H1 (cell line): Measurements from ENCODE around the gene PDPK1. TPM values are rescaled to one million over a fixed set of nuclear protein-coding genes. Genes with fewer than 3 reads are reported as not detected.

Experiments used
- CTCF ChIA-PET: fragments of 300-600 bp; sonication (Branson Sonifier 250); formaldehyde crosslinking; loops from one replicate; lab custom pipeline; 2021; ENCODE audit not compliant: partially characterized antibody; lab: Charles Lee
- POLR2A ChIA-PET: fragments of 300-600 bp; sonication (Branson Sonifier 250); formaldehyde crosslinking; loops from one replicate; lab custom pipeline; 2021; ENCODE audit warnings: inconsistent platforms; ENCODE audit not compliant: partially characterized antibody; lab: Charles Lee
- DNase-seq, 2 experiments: peaks; one replicate each; pipeline versions ENCODE4 v3.0.0 to v3.0.0-alpha.2; 2010 to 2022; ENCODE audit warnings: low spot score in 2 of 2, low read depth in 1 of 2, mixed read lengths in 1 of 2
- FAIRE-seq: peaks from 2 replicates; lab custom pipeline; 2011; peaks lifted over from hg19 to GRCh38; lab: Jason Lieb, UNC
- H2AFZ ChIP-seq: 2 replicates; pipeline ENCODE4 v1.8.1; 2012; ENCODE audit warnings: low read length, inconsistent platforms
- H2AK5ac ChIP-seq: 2 replicates; pipeline ENCODE4 v1.6.1; 2013; ENCODE audit warnings: low read depth, low read length
- H2BK120ac ChIP-seq: replicated peaks from 2 replicates; pipeline ENCODE3; 2013; ENCODE audit warnings: low read depth, low read length, inconsistent platforms
- H2BK12ac ChIP-seq: 2 replicates; pipeline ENCODE4 v1.6.1; 2013; ENCODE audit warnings: low read depth, low read length
- H2BK15ac ChIP-seq: 2 replicates; pipeline ENCODE4 v1.6.1; 2013; ENCODE audit warnings: low read length
- H2BK20ac ChIP-seq: 2 replicates; pipeline ENCODE4 v1.6.1; 2013; ENCODE audit warnings: low read length
- H2BK5ac ChIP-seq: 2 replicates; pipeline ENCODE4 v1.6.1; 2013; ENCODE audit warnings: low read depth, low read length
- H3K14ac ChIP-seq: 2 replicates; pipeline ENCODE4 v1.6.1; 2013; ENCODE audit warnings: inconsistent platforms; ENCODE audit not compliant: insufficient read length
- H3K18ac ChIP-seq: 2 replicates; pipeline ENCODE4 v1.6.1; 2013; ENCODE audit warnings: low read length; ENCODE audit errors: extremely low read depth
- H3K23ac ChIP-seq: 2 replicates; pipeline ENCODE4 v1.6.1; 2013; ENCODE audit warnings: inconsistent platforms; ENCODE audit not compliant: insufficient read length
- H3K23me2 ChIP-seq: 2 replicates; pipeline ENCODE4 v1.6.1; 2013; ENCODE audit warnings: low read depth, low read length
- H3K27ac ChIP-seq: 2 replicates; pipeline ENCODE4 v1.6.1; 2011; ENCODE audit warnings: low read depth, low read length, inconsistent platforms
- H3K27me3 ChIP-seq, 4 experiments: replicated peaks in 1 of 4; 1 replicate in 1 of 4; 2 replicates in 3 of 4; pipeline versions ENCODE4 v1.6.1 to v1.8.1; 2011 to 2013; ENCODE audit warnings: low read length in 3 of 4, mild to moderate bottlenecking in 3 of 4, inconsistent platforms in 2 of 4, mixed read lengths in 2 of 4, moderate library complexity in 1 of 4; ENCODE audit not compliant: control insufficient read depth in 3 of 4, insufficient read depth in 3 of 4; ENCODE audit errors: extremely low read depth in 1 of 4
- H3K36me3 ChIP-seq, 4 experiments: 2 replicates each; pipeline versions ENCODE4 v1.6.1 to v1.8.1; 2011 to 2013; ENCODE audit warnings: mild to moderate bottlenecking in 4 of 4, low read length in 3 of 4, moderate library complexity in 2 of 4, control low read depth in 1 of 4, inconsistent platforms in 1 of 4; ENCODE audit not compliant: insufficient read depth in 4 of 4, control insufficient read depth in 2 of 4
- H3K4ac ChIP-seq: replicated peaks from 2 replicates; pipeline ENCODE3; 2013; ENCODE audit warnings: low read length, low read depth, mixed read lengths, inconsistent platforms; ENCODE audit not compliant: insufficient read length
- H3K4me1 ChIP-seq, 4 experiments: replicated peaks in 1 of 4; 1 replicate in 1 of 4; 2 replicates in 3 of 4; pipeline versions ENCODE4 v1.6.1 to v1.8.1; 2011 to 2013; ENCODE audit warnings: low read length in 3 of 4, inconsistent platforms in 2 of 4, mixed read lengths in 1 of 4; ENCODE audit not compliant: insufficient read depth in 4 of 4, control insufficient read depth in 3 of 4
- H3K4me2 ChIP-seq, 2 experiments: 2 replicates each; pipeline versions ENCODE4 v1.6.1 to v1.8.1; 2011 to 2013; ENCODE audit warnings: low read depth in 2 of 2, low read length in 2 of 2, control low read depth in 1 of 2, inconsistent platforms in 1 of 2, mild to moderate bottlenecking in 1 of 2; ENCODE audit not compliant: insufficient read depth in 1 of 2
- H3K4me3 ChIP-seq, 4 experiments: fragments of 200-600, 300-600 bp in 1 of 4; sonication (generic), shearing (Covaris generic), sonication (Bioruptor Twin) in 1 of 4; 2 replicates each; pipeline versions ENCODE4 v1.5.1 to v1.8.1; 2011 to 2016; ENCODE audit warnings: low read length in 4 of 4, low read depth in 3 of 4, control low read depth in 2 of 4, inconsistent platforms in 2 of 4, mild to moderate bottlenecking in 2 of 4, mixed read lengths in 1 of 4, moderate library complexity in 1 of 4; ENCODE audit not compliant: insufficient read depth in 2 of 4; ENCODE audit errors: extremely low read depth in 1 of 4
- H3K56ac ChIP-seq: replicated peaks from 2 replicates; pipeline ENCODE3; 2013; ENCODE audit warnings: low read depth, mild to moderate bottlenecking, mixed read lengths, low read length, inconsistent platforms; ENCODE audit not compliant: insufficient read length
- H3K79me1 ChIP-seq: 2 replicates; pipeline ENCODE4 v1.6.1; 2013; ENCODE audit warnings: low read depth, low read length, control low read depth
- H3K79me2 ChIP-seq, 2 experiments: 2 replicates each; pipeline versions ENCODE4 v1.6.1 to v1.8.1; 2012 to 2013; ENCODE audit warnings: low read length in 2 of 2, mild to moderate bottlenecking in 2 of 2, inconsistent platforms in 1 of 2; ENCODE audit not compliant: insufficient read depth in 2 of 2, control insufficient read depth in 1 of 2
- H3K9ac ChIP-seq, 4 experiments: replicated peaks in 1 of 4; 1 replicate in 1 of 4; 2 replicates in 3 of 4; pipeline versions ENCODE4 v1.6.1 to v1.8.1; 2011 to 2013; ENCODE audit warnings: low read depth in 3 of 4, low read length in 3 of 4, control low read depth in 2 of 4, mild to moderate bottlenecking in 2 of 4, moderate library complexity in 2 of 4, inconsistent platforms in 1 of 4; ENCODE audit errors: extremely low read depth in 1 of 4
- H3K9me3 ChIP-seq, 2 experiments: 2 replicates each; pipeline versions ENCODE4 v1.6.1 to v1.8.1; 2012 to 2013; ENCODE audit warnings: mild to moderate bottlenecking in 2 of 2, moderate library complexity in 2 of 2, control low read depth in 1 of 2, inconsistent platforms in 1 of 2, low read depth in 1 of 2, low read length in 1 of 2, mixed read lengths in 1 of 2; ENCODE audit not compliant: insufficient read depth in 2 of 2
- H4K20me1 ChIP-seq, 2 experiments: replicated peaks in 1 of 2; 2 replicates each; pipeline versions ENCODE3 to v1.8.1; 2011 to 2013; ENCODE audit warnings: inconsistent platforms in 2 of 2, low read length in 2 of 2, mild to moderate bottlenecking in 1 of 2; ENCODE audit not compliant: insufficient read depth in 2 of 2, control insufficient read depth in 1 of 2
- H4K5ac ChIP-seq: 2 replicates; pipeline ENCODE4 v1.6.1; 2013; ENCODE audit warnings: low read length, low read depth, mixed read lengths, inconsistent platforms; ENCODE audit not compliant: insufficient read length
- H4K8ac ChIP-seq: 2 replicates; pipeline ENCODE4 v1.8.0; 2013; ENCODE audit warnings: mild to moderate bottlenecking, moderate library complexity, low read length, inconsistent platforms; ENCODE audit not compliant: insufficient read depth; ENCODE audit errors: extremely low read depth
- H4K91ac ChIP-seq: replicated peaks from 2 replicates; pipeline ENCODE3; 2013; ENCODE audit warnings: low read length, mixed read lengths, inconsistent platforms; ENCODE audit not compliant: insufficient read length
- EP300 ChIP-seq, 2 experiments: IDR thresholded peaks; 1 replicate in 1 of 2; 2 replicates in 1 of 2; pipeline ENCODE4 v1.6.1; 2011 to 2012; ENCODE audit warnings: low read depth in 2 of 2, low read length in 2 of 2, mild to moderate bottlenecking in 2 of 2, borderline replicate concordance in 1 of 2, inconsistent platforms in 1 of 2, moderate library complexity in 1 of 2
- SUZ12 ChIP-seq: fragments of 200-600 bp; sonication (generic); IDR thresholded peaks from 2 replicates; pipeline ENCODE4 v1.6.1; 2012; ENCODE audit warnings: mild to moderate bottlenecking, inconsistent platforms, low read length, moderate library complexity, mixed read lengths
- TBP ChIP-seq: IDR thresholded peaks from 2 replicates; pipeline ENCODE4 v1.6.1; 2011; ENCODE audit warnings: low read depth, low read length, improper control_type of control experiment
- WGBS, 2 experiments: shearing (Covaris generic) in 1 of 2; methylation state at CpG; one replicate each; pipeline versions ENCODE4 v1.1.6 to v1.1.7; 2013 to 2015; ENCODE audit warnings: low lambda C conversion rate in 2 of 2, mixed read lengths in 2 of 2, inconsistent platforms in 1 of 2, low coverage in 1 of 2, missing lambda C conversion rate in 1 of 2; ENCODE audit not compliant: insufficient replicate concordance in 2 of 2, insufficient coverage in 1 of 2, insufficient read length in 1 of 2; ENCODE audit errors: extremely low coverage in 1 of 2, missing lambda C conversion rate in 1 of 2; 5-methylcytosine and 5-hydroxymethylcytosine counted together
- polyA plus RNA-seq, 7 experiments: library from polyadenylated mRNA; depleted of rRNA in 3 of 7; stranded (reverse) in 5 of 7; unstranded in 2 of 7; fragments of >200 nt in 5 of 7; fragments of 200-250 nt in 2 of 7; gene quantifications; 1 replicate in 5 of 7; 2 replicates in 1 of 7; 4 replicates in 1 of 7; pipeline versions ENCODE4 v1.2.1 to v1.2.3, GENCODE V29; 2011 to 2013; ENCODE audit warnings: missing spikeins in 2 of 7, mixed read lengths in 2 of 7
- total RNA-seq: library from RNA; stranded (reverse); fragmentation: NEBNext Ultra II Directional; extraction: Animal tissue kit (Norgen Biotek cat#: 25700); gene quantifications from 2 replicates; pipeline ENCODE4 v1.2.1, GENCODE V29; 2021

PDPK1 gene
- total and polyA plus RNA-seq, 2 of the 8 experiments (the other 6 are each of a cell fraction or from before 2014, with no cell fraction given) = 17.1 to 27.8 TPM

DNA sequence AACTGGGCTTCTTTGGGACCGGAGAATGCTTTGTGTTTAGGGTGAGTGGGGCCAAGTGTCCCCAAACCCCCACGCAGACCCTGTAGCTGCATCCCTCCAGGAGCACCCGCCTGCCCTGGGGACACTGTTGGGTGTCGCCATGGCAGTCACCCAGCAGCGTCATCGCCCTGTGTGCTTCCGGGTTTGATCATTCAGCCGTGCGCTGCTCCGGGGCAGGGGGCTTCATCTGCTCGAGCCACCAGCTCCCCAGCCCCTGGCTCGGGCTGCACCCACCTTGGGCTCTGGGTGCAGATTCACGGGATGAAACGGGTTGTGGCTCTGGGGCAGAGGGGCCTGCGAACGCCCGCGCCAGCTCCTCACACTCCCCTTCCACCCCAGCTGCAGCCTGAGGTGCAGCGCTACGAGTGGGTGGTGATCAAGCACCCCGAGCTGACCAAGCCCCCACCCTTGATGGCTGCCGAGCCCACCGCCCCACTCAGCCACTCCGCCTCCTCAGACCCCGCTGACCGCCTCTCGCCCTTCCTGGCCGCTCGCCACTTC lies 37.9 kb upstream of the PDPK1 start:
- 97% methylated on average over 11 of the region's 29 CpGs; no CpG with 5 or more reads in 1 of the 2 experiments for WGBS, 2 experiments
- DNase-seq (no peak), FAIRE-seq (no peak)
- Histone ChIP-seq H3K56ac (no peak overlapping the region), H2BK12ac (no peak overlapping the region), H2AK5ac (no peak overlapping the region), H2BK120ac (no peak overlapping the region), H3K23ac (no peak overlapping the region), H2BK20ac (no peak overlapping the region), H3K4me3 (no peak overlapping the region), H4K5ac (no peak overlapping the region), H3K27me3 (no peaks in the 10 kb centered on the region; a peak in 1 of 7 replicates), H3K23me2 (no peaks in the 10 kb centered on the region), H3K36me3 (peaks cover 0 to 15% (median 4%) of the 10 kb centered on the region in 4 experiments; a peak in 4 of 8 replicates), H2BK5ac (no peak overlapping the region), H3K79me1 (no peaks in the 10 kb centered on the region; the same call in 1 of the 2 replicates), H3K9ac (no peak overlapping the region), H4K8ac (peak overlapping the region; percentile 46; the same call in 1 of the 2 replicates), H4K91ac (no peak overlapping the region), H3K14ac (no peak overlapping the region), H4K20me1 (peaks cover 2 to 4% of the 10 kb centered on the region in 2 experiments), H3K18ac (no peak overlapping the region), H3K79me2 (no peaks in the 10 kb centered on the region), H3K27ac (no peak overlapping the region), H3K9me3 (no peaks in the 10 kb centered on the region), H2BK15ac (no peak overlapping the region), H3K4ac (no peak overlapping the region), H3K4me2 (no peak overlapping the region), H2AFZ (no peak overlapping the region), H3K4me1 (peaks cover 0 to 16% (median 9%) of the 10 kb centered on the region in 4 experiments; a peak in 6 of 7 replicates)
- TF ChIP-seq TBP = no peak
- TF ChIP-seq SUZ12 = no peak
- no peak for TF ChIP-seq EP300 (IDR thresholded peaks at IDR 0.05; ENCODE audit: borderline replicate concordance in 1 of 2, low read depth in 2 of 2, low read length in 2 of 2)
- ChIA-PET POLR2A (interaction anchor here (1.0 to 1.8 kb wide), 4 partner anchors 14 to 345 kb away, joined by 4 to 10 read pairs (median 4); partner anchors contain the start of gene ATP6V0C), CTCF (interaction anchor here (0.6 to 3.3 kb wide), 17 partner anchors 8 to 459 kb away, joined by 3 to 32 read pairs (median 5); partner anchors contain the start of gene TEDC2)
